CD4-positive, alpha-beta memory T cell (primary cell): Measurements from ENCODE around the gene MARCHF9. TPM values are rescaled to one million over a fixed set of nuclear protein-coding genes. Genes with fewer than 3 reads are reported as not detected.

Experiments used
- CTCF ChIA-PET: fragments of 350-600 bp; sonication (Branson Sonifier 250); formaldehyde crosslinking; loops from one replicate; lab custom pipeline; 2021; ENCODE audit warnings: inconsistent platforms; ENCODE audit not compliant: partially characterized antibody; lab: Charles Lee
- POLR2A ChIA-PET: fragments of 350-600 bp; sonication (Branson Sonifier 250); formaldehyde crosslinking; loops from one replicate; lab custom pipeline; 2021; ENCODE audit not compliant: partially characterized antibody; lab: Charles Lee
- DNase-seq, 5 donors: peaks; one replicate each; pipeline versions ENCODE4 v3.0.0 to v3.0.0-alpha.2; 2020 to 2022; ENCODE audit warnings: mixed read lengths in 1 of 5
- H3K27ac ChIP-seq: one replicate; pipeline ENCODE4 v1.7.0; 2013; ENCODE audit warnings: low read depth, low read length
- H3K27me3 ChIP-seq: 2 replicates; pipeline ENCODE4 v1.7.0; 2013; ENCODE audit warnings: mild to moderate bottlenecking, low read length, moderate library complexity; ENCODE audit not compliant: insufficient read depth
- H3K36me3 ChIP-seq: 2 replicates; pipeline ENCODE4 v1.7.0; 2013; ENCODE audit warnings: mild to moderate bottlenecking, low read length, moderate library complexity; ENCODE audit not compliant: insufficient read depth
- H3K4me1 ChIP-seq: 2 replicates; pipeline ENCODE4 v1.7.0; 2013; ENCODE audit warnings: mild to moderate bottlenecking, low read length, moderate library complexity; ENCODE audit not compliant: insufficient read depth
- H3K4me3 ChIP-seq, 2 donors: one replicate each; pipeline ENCODE4 v1.7.0; 2013; ENCODE audit warnings: low read length in 2 of 2, mild to moderate bottlenecking in 1 of 2
- H3K9me3 ChIP-seq, 2 donors: one replicate each; pipeline ENCODE4 v1.7.0; 2013; ENCODE audit warnings: low read length in 2 of 2, control low read depth in 1 of 2; ENCODE audit not compliant: control insufficient read depth in 1 of 2
- H3K27ac Mint-ChIP-seq, 7 donors: one replicate each; pipeline ENCODE4 v1.8.0; 2020 to 2021; ENCODE audit warnings: mixed read lengths in 7 of 7, mild to moderate bottlenecking in 6 of 7, inconsistent platforms in 3 of 7, moderate library complexity in 3 of 7
- H3K27me3 Mint-ChIP-seq, 2 donors: one replicate each; pipeline ENCODE4 v1.8.0; 2020 to 2021; ENCODE audit warnings: mixed read lengths in 2 of 2
- H3K36me3 Mint-ChIP-seq, 2 donors: one replicate each; pipeline ENCODE4 v1.8.0; 2020 to 2021; ENCODE audit warnings: mixed read lengths in 2 of 2, inconsistent platforms in 1 of 2, mild to moderate bottlenecking in 1 of 2
- H3K4me1 Mint-ChIP-seq, 4 donors: one replicate each; pipeline ENCODE4 v1.8.0; 2020 to 2021; ENCODE audit warnings: mixed read lengths in 4 of 4, mild to moderate bottlenecking in 1 of 4
- H3K4me3 Mint-ChIP-seq, 8 donors: one replicate each; pipeline ENCODE4 v1.8.0; 2020 to 2021; ENCODE audit warnings: mixed read lengths in 8 of 8, mild to moderate bottlenecking in 7 of 8, moderate library complexity in 6 of 8, inconsistent platforms in 3 of 8
- H3K9me3 Mint-ChIP-seq, 8 donors: one replicate each; pipeline ENCODE4 v1.8.0; 2020 to 2021; ENCODE audit warnings: mixed read lengths in 8 of 8, mild to moderate bottlenecking in 5 of 8, inconsistent platforms in 3 of 8, moderate library complexity in 1 of 8
- intact Hi-C: fragments of 100-400 bp; cut with micrococcal nuclease; formaldehyde crosslinking; loops from one replicate; pipeline ENCODE4 v1.15.1; 2023
- polyA plus RNA-seq, 2 donors: library from polyadenylated mRNA; unstranded; fragments of 300-500 nt; fragmentation: Illumina TruSeq; gene quantifications; one replicate each; pipeline ENCODE4 v1.2.3, GENCODE V29; 2021
- total RNA-seq, 2 experiments: library from RNA; stranded (reverse); gene quantifications; one replicate each; pipeline ENCODE4 v1.2.3, GENCODE V29; 2021

MARCHF9 gene
- total and polyA plus RNA-seq, 4 experiments from 2014 or later, result 3.7 to 62.8 (median 33.5) TPM

- ChIA-PET CTCF (interaction anchor here (0.7 to 4.3 kb wide), 24 partner anchors 10 to 144 kb away, joined by 3 to 58 read pairs (median 5); partner anchors contain the start of genes AVIL, CYP27B1, EEF1AKMT3 and METTL1), POLR2A (interaction anchor here (0.8 to 1.9 kb wide), 7 partner anchors 8 to 139 kb away, joined by 3 to 6 read pairs (median 3); partner anchors contain the start of gene TSPAN31)
- Mint-ChIP-seq H3K4me3 (peak overlapping the region in 3 of 8 donors; percentile 39 to 70 (median 64)), H3K9me3 (no peaks in the 10 kb centered on the region), H3K27ac (peak overlapping the region in 5 of 7 donors; percentile 32 to 82 (median 79)), H3K36me3 (peaks cover 21 to 28% of the 10 kb centered on the region in 2 donors), H3K4me1 (peaks cover 25 to 54% (median 35%) of the 10 kb centered on the region in 4 donors), H3K27me3 (peaks cover 3 to 6% of the 10 kb centered on the region in 2 donors)
- Histone ChIP-seq H3K4me3 (no peak overlapping the region), H3K36me3 (peaks cover 17% of the 10 kb centered on the region), H3K4me1 (peaks cover 33% of the 10 kb centered on the region), H3K27me3 (no peaks in the 10 kb centered on the region), H3K9me3 (no peaks in the 10 kb centered on the region), H3K27ac (no peak overlapping the region)
- DNase-seq, result peak in 4 of 5 donors; percentile 47 to 65 (median 56)
- intact Hi-C loops, result loop anchor here (1.0 kb wide), 1 partner anchor 23 kb away; the partner anchor contains the start of gene TSFM
Observed at GRCh38 chr12:57759360-57759980, 4.6 kb downstream of the MARCHF9 start.

- peaks cover 17% of the 10 kb centered on the region for H3K36me3 ChIP-seq
- peaks cover 40% of the 10 kb centered on the region for H3K4me1 ChIP-seq
- Mint-ChIP-seq H3K27ac (peak overlapping the region in 1 of 7 donors; percentile 35), H3K36me3 (peaks cover 21 to 28% of the 10 kb centered on the region in 2 donors), H3K4me3 (no peak overlapping the region), H3K27me3 (peaks cover 4 to 8% of the 10 kb centered on the region in 2 donors), H3K9me3 (no peaks in the 10 kb centered on the region), H3K4me1 (peaks cover 25 to 60% (median 37%) of the 10 kb centered on the region in 4 donors)
- no peak overlapping the region for H3K4me3 ChIP-seq
- no peak for DNase-seq
- no peaks in the 10 kb centered on the region for H3K9me3 ChIP-seq
- ChIA-PET POLR2A (interaction anchor here (0.6 to 1.4 kb wide), 2 partner anchors 16 to 141 kb away, joined by 3 to 4 read pairs; partner anchors contain the start of gene TSPAN31), CTCF (interaction anchor here (1.1 to 4.3 kb wide), 10 partner anchors 9 to 143 kb away, joined by 3 to 58 read pairs (median 12); partner anchors contain the start of genes CYP27B1, TSFM and TSPAN31)
- intact Hi-C loops, result no loop called here
- H3K27ac ChIP-seq, result no peak overlapping the region
- H3K27me3 ChIP-seq, result peaks cover 3% of the 10 kb centered on the region
Observed at GRCh38 chr12:57760347-57760982, 5.6 kb downstream of the MARCHF9 start.

- Histone ChIP-seq H3K4me1 (peaks cover 44% of the 10 kb centered on the region), H3K4me3 (no peak overlapping the region), H3K27ac (no peak overlapping the region), H3K36me3 (peaks cover 17% of the 10 kb centered on the region), H3K27me3 (peaks cover 11% of the 10 kb centered on the region), H3K9me3 (no peaks in the 10 kb centered on the region)
- CTCF ChIA-PET, result interaction anchor here (3.8 to 4.3 kb wide), 2 partner anchors 19 to 142 kb away, joined by 45 to 58 read pairs; partner anchors contain the start of gene TSFM
- intact Hi-C loops, result no loop called here
- H3K4me3 Mint-ChIP-seq, result no peak overlapping the region
- H3K4me1 Mint-ChIP-seq, result peaks cover 25 to 65% (median 37%) of the 10 kb centered on the region in 4 donors
- no peak overlapping the region for H3K27ac Mint-ChIP-seq
- peaks cover 21 to 23% of the 10 kb centered on the region in 2 donors for H3K36me3 Mint-ChIP-seq
- peaks cover 6 to 11% of the 10 kb centered on the region in 2 donors for H3K27me3 Mint-ChIP-seq
- POLR2A ChIA-PET, result interaction anchor here (0.6 to 0.9 kb wide), 2 partner anchors 20 to 140 kb away, joined by 3 read pairs; no protein-coding TSS in a partner anchor
- DNase-seq, result no peak
- no peaks in the 10 kb centered on the region for H3K9me3 Mint-ChIP-seq
Observed at GRCh38 chr12:57761391-57761998, 6.6 kb downstream of the MARCHF9 start.

GRCh38 chr12:57762463-57762862 lies 7.6 kb downstream of the MARCHF9 start:
- Mint-ChIP-seq H3K4me1 (peaks cover 20 to 61% (median 34%) of the 10 kb centered on the region in 4 donors), H3K27me3 (peaks cover 6 to 13% of the 10 kb centered on the region in 2 donors), H3K36me3 (peaks cover 16 to 17% of the 10 kb centered on the region in 2 donors), H3K4me3 (peak overlapping the region in 1 of 8 donors; percentile 49), H3K9me3 (no peaks in the 10 kb centered on the region), H3K27ac (peak overlapping the region in 1 of 7 donors; percentile 78)
- H3K9me3 ChIP-seq, result no peaks in the 10 kb centered on the region
- peaks cover 44% of the 10 kb centered on the region for H3K4me1 ChIP-seq
- H3K4me3 ChIP-seq, result no peak overlapping the region
- DNase-seq, result no peak
- peaks cover 17% of the 10 kb centered on the region for H3K36me3 ChIP-seq
- peaks cover 19% of the 10 kb centered on the region for H3K27me3 ChIP-seq
- intact Hi-C loops, result no loop called here
- ChIA-PET POLR2A (interaction anchor here (0.9 kb wide), 1 partner anchor 19 kb away, joined by 3 read pairs; no protein-coding TSS in a partner anchor), CTCF (interaction anchor here (1.4 to 4.3 kb wide), 2 partner anchors 18 to 19 kb away, joined by 4 to 58 read pairs; partner anchors contain the start of gene TSFM)
- H3K27ac ChIP-seq, result no peak overlapping the region

- H3K27me3 Mint-ChIP-seq, result peaks cover 6 to 13% of the 10 kb centered on the region in 2 donors
- peaks cover 1% of the 10 kb centered on the region for H3K36me3 ChIP-seq
- intact Hi-C loops, result loop anchor here (2.0 kb wide), 1 partner anchor 141 kb away; no protein-coding TSS in a partner anchor
- peaks cover 11 to 19% of the 10 kb centered on the region in 2 donors for H3K36me3 Mint-ChIP-seq
- H3K4me1 Mint-ChIP-seq, result peaks cover 17 to 52% (median 30%) of the 10 kb centered on the region in 4 donors
- H3K4me3 ChIP-seq, result peak overlapping the region in 1 of 2 donors; percentile 60
- H3K9me3 Mint-ChIP-seq, result no peaks in the 10 kb centered on the region
- no peak for DNase-seq
- no peak overlapping the region for H3K27ac ChIP-seq
- peak overlapping the region in 3 of 7 donors; percentile 27 to 74 (median 73) for H3K27ac Mint-ChIP-seq
- peaks cover 40% of the 10 kb centered on the region for H3K4me1 ChIP-seq
- peaks cover 19% of the 10 kb centered on the region for H3K27me3 ChIP-seq
- POLR2A ChIA-PET, result interaction anchor here (1.3 to 4.3 kb wide), 3 partner anchors 8 to 19 kb away, joined by 5 to 45 read pairs (median 26); partner anchors contain the start of genes TSFM and TSPAN31
- CTCF ChIA-PET, result interaction anchor here (0.9 to 3.6 kb wide), 9 partner anchors 8 to 142 kb away, joined by 3 to 20 read pairs (median 5); partner anchors contain the start of gene TSFM
- peak overlapping the region; percentile 85 to 94 (median 88) for H3K4me3 Mint-ChIP-seq
- H3K9me3 ChIP-seq, result no peaks in the 10 kb centered on the region
Observed at GRCh38 chr12:57763881-57764661, 9.2 kb downstream of the MARCHF9 start.

- POLR2A ChIA-PET, result interaction anchor here (1.3 to 4.3 kb wide), 3 partner anchors 8 to 20 kb away, joined by 5 to 45 read pairs (median 26); partner anchors contain the start of genes TSFM and TSPAN31
- peak overlapping the region in 3 of 7 donors; percentile 27 to 32 (median 32) for H3K27ac Mint-ChIP-seq
- peaks cover 6 to 13% of the 10 kb centered on the region in 2 donors for H3K27me3 Mint-ChIP-seq
- Histone ChIP-seq H3K27me3 (peaks cover 19% of the 10 kb centered on the region), H3K4me1 (peaks cover 34% of the 10 kb centered on the region), H3K36me3 (no peaks in the 10 kb centered on the region), H3K27ac (peak overlapping the region; percentile 26), H3K4me3 (peak overlapping the region; percentile 37 to 60), H3K9me3 (no peaks in the 10 kb centered on the region)
- H3K9me3 Mint-ChIP-seq, result peaks cover 0 to 2% (median 0%) of the 10 kb centered on the region in 8 donors
- intact Hi-C loops, result loop anchor here (1.0 to 2.0 kb wide), 2 partner anchors 8 to 140 kb away; no protein-coding TSS in a partner anchor
- no peak for DNase-seq
- CTCF ChIA-PET, result interaction anchor here (0.9 to 3.6 kb wide), 9 partner anchors 8 to 141 kb away, joined by 3 to 20 read pairs (median 5); partner anchors contain the start of gene TSFM
- H3K4me3 Mint-ChIP-seq, result peak overlapping the region; percentile 85 to 94 (median 88)
- H3K4me1 Mint-ChIP-seq, result peaks cover 12 to 47% (median 24%) of the 10 kb centered on the region in 4 donors
- peaks cover 10 to 16% of the 10 kb centered on the region in 2 donors for H3K36me3 Mint-ChIP-seq
Observed at GRCh38 chr12:57764662-57765002, 9.7 kb downstream of the MARCHF9 start.
